Measurements from ENCODE around the gene FTL. TPM values are rescaled to one million over a fixed set of nuclear protein-coding genes. Genes with fewer than 3 reads are reported as not detected.
"Not testable (repeated sequence)": the region's sequence is repeated elsewhere in the genome, so short reads cannot be mapped to it uniquely, and the experiment has no call there.

FTL gene
- total RNA-seq, 1 experiment from 2014 or later = 1,983 TPM

- H3K4me1 ChIP-seq (ENCODE audit: insufficient read depth, low read length, poor library complexity, severe bottlenecking) = no peaks in the 10 kb centered on the region
- peaks cover 7% of the 10 kb centered on the region for H3K36me3 ChIP-seq (ENCODE audit: insufficient read depth, low read length, poor library complexity, severe bottlenecking)
- no peak overlapping the region for H3K27ac ChIP-seq (ENCODE audit: low read depth, low read length, poor library complexity, severe bottlenecking)
- CTCF ChIA-PET = no interaction called here
- no peak for DNase-seq (ENCODE audit: low spot score)
- no peak overlapping the region for H3K4me3 ChIP-seq (ENCODE audit: low read depth, low read length, poor library complexity, severe bottlenecking)
- H3K9me3 ChIP-seq (ENCODE audit: low read depth, low read length, poor library complexity, severe bottlenecking) = no peaks in the 10 kb centered on the region
- no peaks in the 10 kb centered on the region for H3K27me3 ChIP-seq (replicated peaks; ENCODE audit: insufficient read depth, low read depth, low read length, poor library complexity)
- POLR2A ChIA-PET (ENCODE audit: low non-redundant PET) = no interaction called here
- BruUV-seq (replicated peaks) = no TSS peak
- intact Hi-C loops (cut with micrococcal nuclease; ENCODE audit: unreplicated experiment) = no loop called here
- TF ChIP-seq EZH2 (IDR thresholded peaks at IDR 0.05; ENCODE audit: borderline replicate concordance, low read depth, low read length, poor library complexity, severe bottlenecking) = no peak
- TF ChIP-seq, protein P1, sequence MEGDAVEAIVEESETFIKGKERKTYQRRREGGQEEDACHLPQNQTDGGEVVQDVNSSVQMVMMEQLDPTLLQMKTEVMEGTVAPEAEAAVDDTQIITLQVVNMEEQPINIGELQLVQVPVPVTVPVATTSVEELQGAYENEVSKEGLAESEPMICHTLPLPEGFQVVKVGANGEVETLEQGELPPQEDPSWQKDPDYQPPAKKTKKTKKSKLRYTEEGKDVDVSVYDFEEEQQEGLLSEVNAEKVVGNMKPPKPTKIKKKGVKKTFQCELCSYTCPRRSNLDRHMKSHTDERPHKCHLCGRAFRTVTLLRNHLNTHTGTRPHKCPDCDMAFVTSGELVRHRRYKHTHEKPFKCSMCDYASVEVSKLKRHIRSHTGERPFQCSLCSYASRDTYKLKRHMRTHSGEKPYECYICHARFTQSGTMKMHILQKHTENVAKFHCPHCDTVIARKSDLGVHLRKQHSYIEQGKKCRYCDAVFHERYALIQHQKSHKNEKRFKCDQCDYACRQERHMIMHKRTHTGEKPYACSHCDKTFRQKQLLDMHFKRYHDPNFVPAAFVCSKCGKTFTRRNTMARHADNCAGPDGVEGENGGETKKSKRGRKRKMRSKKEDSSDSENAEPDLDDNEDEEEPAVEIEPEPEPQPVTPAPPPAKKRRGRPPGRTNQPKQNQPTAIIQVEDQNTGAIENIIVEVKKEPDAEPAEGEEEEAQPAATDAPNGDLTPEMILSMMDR (conservative IDR thresholded peaks at IDR 0.05; ENCODE audit: low read depth, low read length) = no peak
Measured at GRCh38 chr19:48921721-48922500, 43.2 kb upstream of the FTL start.

GRCh38 chr19:48922548-48923490, 42.3 kb upstream of the FTL start:
- Histone ChIP-seq H3K4me3 (ENCODE audit: low read depth, low read length, poor library complexity, severe bottlenecking) (no peak overlapping the region), H3K27me3 (replicated peaks; ENCODE audit: insufficient read depth, low read depth, low read length, poor library complexity) (no peaks in the 10 kb centered on the region), H3K4me1 (ENCODE audit: insufficient read depth, low read length, poor library complexity, severe bottlenecking) (no peaks in the 10 kb centered on the region), H3K9me3 (ENCODE audit: low read depth, low read length, poor library complexity, severe bottlenecking) (no peaks in the 10 kb centered on the region), H3K27ac (ENCODE audit: low read depth, low read length, poor library complexity, severe bottlenecking) (no peak overlapping the region), H3K36me3 (ENCODE audit: insufficient read depth, low read length, poor library complexity, severe bottlenecking) (peaks cover 7% of the 10 kb centered on the region)
- intact Hi-C loops (cut with micrococcal nuclease; ENCODE audit: unreplicated experiment) = no loop called here
- ChIA-PET CTCF (no interaction called here), POLR2A (ENCODE audit: low non-redundant PET) (no interaction called here)
- TF ChIP-seq, protein P1 (conservative IDR thresholded peaks at IDR 0.05; ENCODE audit: low read depth, low read length) = no peak
- no peak for TF ChIP-seq EZH2 (IDR thresholded peaks at IDR 0.05; ENCODE audit: borderline replicate concordance, low read depth, low read length, poor library complexity, severe bottlenecking)
- BruUV-seq (replicated peaks) = TSS peak; percentile 79
- no peak for DNase-seq (ENCODE audit: low spot score)

GRCh38 chr19:48925240-48925843, 39.8 kb upstream of the FTL start:
- DNase-seq (ENCODE audit: low spot score) = no peak
- intact Hi-C loops (cut with micrococcal nuclease; ENCODE audit: unreplicated experiment) = no loop called here

DNA sequence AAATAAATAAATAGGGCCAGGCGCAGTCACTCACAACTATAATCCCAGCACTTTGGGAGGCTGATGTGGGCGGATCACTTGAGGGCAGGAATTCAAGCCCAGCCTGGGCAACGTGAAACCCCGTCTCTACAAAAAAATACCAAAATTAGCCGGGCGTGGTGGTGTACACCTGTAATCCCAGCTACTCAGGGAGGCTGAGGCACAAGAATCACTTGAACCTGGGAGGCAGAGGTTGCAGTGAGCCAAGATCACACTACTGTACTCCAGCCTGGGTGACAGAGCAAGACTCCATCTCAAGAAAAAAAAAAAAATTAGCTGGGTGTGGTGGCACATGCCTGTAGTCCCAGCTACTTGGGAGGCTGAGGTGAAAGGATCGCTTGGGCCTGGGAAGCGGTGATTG, 39.2 kb upstream of the FTL start:
- H3K36me3 ChIP-seq (ENCODE audit: insufficient read depth, low read length, poor library complexity, severe bottlenecking); H3K27ac ChIP-seq (ENCODE audit: low read depth, low read length, poor library complexity, severe bottlenecking); intact Hi-C loops (cut with micrococcal nuclease; ENCODE audit: unreplicated experiment); POLR2A ChIA-PET (ENCODE audit: low non-redundant PET); H3K27me3 ChIP-seq (replicated peaks; ENCODE audit: insufficient read depth, low read depth, low read length, poor library complexity); CTCF ChIA-PET; DNase-seq (ENCODE audit: low spot score); H3K4me3 ChIP-seq (ENCODE audit: low read depth, low read length, poor library complexity, severe bottlenecking); H3K4me1 ChIP-seq (ENCODE audit: insufficient read depth, low read length, poor library complexity, severe bottlenecking); BruUV-seq (replicated peaks); H3K9me3 ChIP-seq (ENCODE audit: low read depth, low read length, poor library complexity, severe bottlenecking): not testable (repeated sequence)

More at GRCh38 chr19:48925240-48925843, 39.8 kb upstream of the FTL start:
- POLR2A ChIA-PET (ENCODE audit: low non-redundant PET) = no interaction called here
- CTCF ChIA-PET = no interaction called here
- Histone ChIP-seq H3K9me3 (ENCODE audit: low read depth, low read length, poor library complexity, severe bottlenecking) (no peaks in the 10 kb centered on the region), H3K27me3 (replicated peaks; ENCODE audit: insufficient read depth, low read depth, low read length, poor library complexity) (no peaks in the 10 kb centered on the region), H3K4me1 (ENCODE audit: insufficient read depth, low read length, poor library complexity, severe bottlenecking) (no peaks in the 10 kb centered on the region), H3K27ac (ENCODE audit: low read depth, low read length, poor library complexity, severe bottlenecking) (no peak overlapping the region), H3K36me3 (ENCODE audit: insufficient read depth, low read length, poor library complexity, severe bottlenecking) (no peaks in the 10 kb centered on the region), H3K4me3 (ENCODE audit: low read depth, low read length, poor library complexity, severe bottlenecking) (no peak overlapping the region)
- TF ChIP-seq, protein P1 (conservative IDR thresholded peaks at IDR 0.05; ENCODE audit: low read depth, low read length) = no peak
- no peak for TF ChIP-seq EZH2 (IDR thresholded peaks at IDR 0.05; ENCODE audit: borderline replicate concordance, low read depth, low read length, poor library complexity, severe bottlenecking)
- no TSS peak for BruUV-seq (replicated peaks)
